Progenitor cell of endocrine pancreas (in vitro differentiated cells): ENCODE measurements around the gene HMGB4. TPM values are rescaled to one million over a fixed set of nuclear protein-coding genes. Genes with fewer than 3 reads are reported as not detected.

ENCODE experiments used
- DNase-seq: peaks from one replicate; pipeline ENCODE4 v3.0.0; 2021; ENCODE audit warnings: low spot score; ENCODE audit not compliant: unreplicated experiment
- H3K27ac Mint-ChIP-seq: 2 replicates; pipeline ENCODE4 v1.8.0; 2021; ENCODE audit warnings: mild to moderate bottlenecking, moderate library complexity, mixed read lengths
- H3K27me3 Mint-ChIP-seq: 2 replicates; pipeline ENCODE4 v1.8.0; 2021; ENCODE audit warnings: mixed read lengths
- H3K36me3 Mint-ChIP-seq: 2 replicates; pipeline ENCODE4 v1.8.0; 2022; ENCODE audit warnings: mixed read lengths; ENCODE audit not compliant: insufficient read depth
- H3K4me1 Mint-ChIP-seq: 2 replicates; pipeline ENCODE4 v1.8.0; 2021; ENCODE audit warnings: low read depth, mixed read lengths
- H3K4me3 Mint-ChIP-seq: 2 replicates; pipeline ENCODE4 v1.8.0; 2021; ENCODE audit warnings: low read depth, mild to moderate bottlenecking, moderate library complexity, mixed read lengths
- H3K9me3 Mint-ChIP-seq: 2 replicates; pipeline ENCODE4 v1.8.0; 2021; ENCODE audit warnings: low read depth, mixed read lengths
- CTCF ChIP-seq: fragments of 200-600 bp; sonication (generic); IDR thresholded peaks from one replicate; pipeline ENCODE4 v1.5.0; 2021; ENCODE audit warnings: antibody characterized with exemption, mild to moderate bottlenecking; ENCODE audit not compliant: unreplicated experiment
- long read RNA-seq: library from polyadenylated mRNA; unstranded; transcript quantifications from one replicate; pipeline ENCODE4 v2.0.0, GENCODE V29; 2020
- total RNA-seq: library from RNA; stranded (reverse); gene quantifications from 2 replicates; pipeline ENCODE4 v1.2.1, GENCODE V29; 2021

HMGB4 gene, protein sequence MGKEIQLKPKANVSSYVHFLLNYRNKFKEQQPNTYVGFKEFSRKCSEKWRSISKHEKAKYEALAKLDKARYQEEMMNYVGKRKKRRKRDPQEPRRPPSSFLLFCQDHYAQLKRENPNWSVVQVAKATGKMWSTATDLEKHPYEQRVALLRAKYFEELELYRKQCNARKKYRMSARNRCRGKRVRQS
- total RNA-seq: not detected in 2 replicates
- long read RNA-seq: 0 reads

GRCh38 chr1:33863779-33864178 is at the start of gene HMGB4:
Gene HMGB4 (plus strand): TSS chr1:33864079. CDS start chr1:33864192, 113 bp downstream.
- Mint-ChIP-seq H3K9me3 (no peaks in the 10 kb centered on the region), H3K27me3 (peaks cover 20% of the 10 kb centered on the region), H3K4me3 (no peak within 1 kb of the TSS), H3K36me3 (no peaks in the 10 kb centered on the region), H3K27ac (no peak within 1 kb of the TSS), H3K4me1 (no peaks in the 10 kb centered on the region)
- no peak for DNase-seq
- TF ChIP-seq CTCF: no peak

- Mint-ChIP-seq H3K4me1 (no peaks in the 10 kb centered on the region), H3K36me3 (no peaks in the 10 kb centered on the region), H3K9me3 (no peaks in the 10 kb centered on the region), H3K4me3 (no peak overlapping the region), H3K27ac (no peak overlapping the region), H3K27me3 (peaks cover 10% of the 10 kb centered on the region)
- TF ChIP-seq CTCF: no peak
- DNase-seq: no peak
Observed at GRCh38 chr1:33814166-33814565, 49.7 kb upstream of the HMGB4 start.

- TF ChIP-seq CTCF: no peak
- H3K4me1 Mint-ChIP-seq: no peaks in the 10 kb centered on the region
- no peaks in the 10 kb centered on the region for H3K9me3 Mint-ChIP-seq
- DNase-seq: no peak
- no peak overlapping the region for H3K27ac Mint-ChIP-seq
- peaks cover 10% of the 10 kb centered on the region for H3K27me3 Mint-ChIP-seq
- H3K4me3 Mint-ChIP-seq: no peak overlapping the region
- no peaks in the 10 kb centered on the region for H3K36me3 Mint-ChIP-seq
Observed at GRCh38 chr1:33815061-33815460, 48.8 kb upstream of the HMGB4 start.

DNA sequence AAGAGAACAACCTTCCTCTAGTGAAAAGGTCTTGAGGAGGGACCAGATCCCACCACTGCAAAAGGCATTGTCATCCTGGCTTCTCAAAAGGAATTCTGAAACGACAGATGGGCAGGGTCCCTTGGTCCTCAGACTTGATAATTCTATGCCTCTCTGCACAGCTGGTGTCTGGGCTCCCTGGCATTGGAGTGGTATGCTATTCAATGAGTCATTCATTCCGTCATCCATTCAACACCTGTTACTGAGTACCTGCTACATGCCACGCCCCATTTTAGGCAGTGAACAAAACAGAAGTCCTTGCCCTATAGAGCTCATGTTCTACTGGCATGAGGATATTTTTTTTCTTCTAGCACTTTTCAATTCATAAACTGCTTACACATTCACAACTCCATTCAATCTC is 45.8 kb upstream of the HMGB4 start:
- Mint-ChIP-seq H3K27ac (no peak overlapping the region), H3K9me3 (no peaks in the 10 kb centered on the region), H3K36me3 (no peaks in the 10 kb centered on the region), H3K4me1 (no peaks in the 10 kb centered on the region), H3K4me3 (no peak overlapping the region), H3K27me3 (peaks cover 19% of the 10 kb centered on the region)
- TF ChIP-seq CTCF: no peak
- DNase-seq: no peak

DNA sequence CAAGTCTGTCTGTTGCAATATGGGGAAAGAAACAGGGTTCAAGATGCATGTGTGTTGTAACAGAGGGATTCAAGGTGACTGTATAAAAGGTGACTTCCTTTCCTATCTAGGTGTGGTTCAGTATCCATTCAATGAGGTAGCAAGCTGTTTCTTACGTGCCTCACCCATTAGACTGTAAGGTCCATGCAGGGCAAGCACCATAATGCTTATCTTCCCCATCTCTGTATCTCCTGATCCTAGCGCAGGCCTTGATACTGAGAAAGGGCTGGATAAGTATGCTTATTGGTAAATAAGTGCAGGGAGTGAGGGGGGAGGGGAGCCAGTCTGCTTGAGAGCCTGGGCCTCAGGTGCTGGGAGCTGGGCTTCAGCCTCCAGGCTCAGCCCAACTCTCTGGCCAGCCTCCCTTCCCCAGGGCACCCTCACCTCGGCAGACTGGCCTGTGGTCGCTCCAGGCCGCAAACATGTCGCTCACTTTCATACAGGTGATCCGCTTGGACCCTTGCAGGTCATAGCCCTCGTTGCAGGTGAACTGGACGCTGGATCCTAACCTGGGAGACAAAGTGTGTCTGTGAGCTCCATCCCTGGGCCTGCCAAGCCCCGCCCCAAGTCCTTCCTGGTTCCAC is 44.5 kb upstream of the HMGB4 start:
- Mint-ChIP-seq H3K27me3 (peaks cover 21% of the 10 kb centered on the region), H3K27ac (no peak overlapping the region), H3K9me3 (no peaks in the 10 kb centered on the region), H3K4me3 (no peak overlapping the region), H3K4me1 (no peaks in the 10 kb centered on the region), H3K36me3 (no peaks in the 10 kb centered on the region)
- no peak for TF ChIP-seq CTCF
- no peak for DNase-seq
